IPS DF 4.7 (cell line): ENCODE data around the gene PPP4C.

ENCODE experiments used
- DNase-seq: peaks from one replicate; pipeline ENCODE4 v3.0.0-alpha.2; 2013; ENCODE audit warnings: low spot score; ENCODE audit errors: extremely low read depth

Gene PPP4C

DNA sequence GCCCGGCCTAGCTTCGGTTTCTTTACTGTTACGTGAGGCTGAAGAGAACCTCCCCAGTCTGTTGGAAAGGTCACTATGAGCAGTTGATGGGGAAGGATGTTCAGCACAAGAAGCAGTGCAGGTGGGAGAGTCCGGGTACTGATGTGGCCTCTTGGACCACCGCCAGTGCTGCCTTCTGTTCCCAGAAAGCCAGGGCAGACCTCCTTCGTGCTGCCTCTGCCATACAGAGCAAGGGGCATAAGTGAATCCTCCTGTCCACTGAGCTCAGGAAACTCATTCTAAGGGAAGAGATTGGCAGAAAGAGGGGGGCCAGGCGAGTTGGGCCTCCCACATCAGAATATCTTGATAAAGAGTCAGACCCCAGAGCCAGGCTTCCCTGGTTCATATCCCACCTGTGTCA, 3.7 kb downstream of the PPP4C start:
- DNase-seq, result no peak

DNA sequence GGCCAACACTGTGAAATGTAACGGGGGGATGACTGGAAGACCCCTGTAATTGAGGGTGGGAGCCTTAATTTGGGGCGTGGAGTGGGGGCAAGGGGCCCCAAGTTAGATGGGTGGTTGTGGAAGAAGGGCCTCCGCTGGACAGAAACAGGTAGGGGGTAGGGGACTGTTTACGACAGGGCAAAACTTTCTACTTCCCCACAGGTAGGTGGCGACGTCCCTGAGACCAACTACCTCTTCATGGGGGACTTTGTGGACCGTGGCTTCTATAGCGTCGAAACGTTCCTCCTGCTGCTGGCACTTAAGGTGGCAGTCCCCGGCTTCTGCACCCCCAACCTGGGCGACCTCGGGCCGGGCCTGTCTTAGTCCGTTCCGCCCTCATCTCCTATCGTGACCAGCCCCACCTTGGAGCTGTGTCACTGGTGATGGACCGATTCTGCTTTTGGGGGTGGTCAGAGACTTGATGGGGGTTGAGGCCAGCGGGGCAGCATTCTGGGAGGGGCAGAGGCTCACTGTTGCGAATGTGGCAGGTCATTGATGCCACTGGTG, 6.8 kb downstream of the PPP4C start:
- no peak for DNase-seq

DNA sequence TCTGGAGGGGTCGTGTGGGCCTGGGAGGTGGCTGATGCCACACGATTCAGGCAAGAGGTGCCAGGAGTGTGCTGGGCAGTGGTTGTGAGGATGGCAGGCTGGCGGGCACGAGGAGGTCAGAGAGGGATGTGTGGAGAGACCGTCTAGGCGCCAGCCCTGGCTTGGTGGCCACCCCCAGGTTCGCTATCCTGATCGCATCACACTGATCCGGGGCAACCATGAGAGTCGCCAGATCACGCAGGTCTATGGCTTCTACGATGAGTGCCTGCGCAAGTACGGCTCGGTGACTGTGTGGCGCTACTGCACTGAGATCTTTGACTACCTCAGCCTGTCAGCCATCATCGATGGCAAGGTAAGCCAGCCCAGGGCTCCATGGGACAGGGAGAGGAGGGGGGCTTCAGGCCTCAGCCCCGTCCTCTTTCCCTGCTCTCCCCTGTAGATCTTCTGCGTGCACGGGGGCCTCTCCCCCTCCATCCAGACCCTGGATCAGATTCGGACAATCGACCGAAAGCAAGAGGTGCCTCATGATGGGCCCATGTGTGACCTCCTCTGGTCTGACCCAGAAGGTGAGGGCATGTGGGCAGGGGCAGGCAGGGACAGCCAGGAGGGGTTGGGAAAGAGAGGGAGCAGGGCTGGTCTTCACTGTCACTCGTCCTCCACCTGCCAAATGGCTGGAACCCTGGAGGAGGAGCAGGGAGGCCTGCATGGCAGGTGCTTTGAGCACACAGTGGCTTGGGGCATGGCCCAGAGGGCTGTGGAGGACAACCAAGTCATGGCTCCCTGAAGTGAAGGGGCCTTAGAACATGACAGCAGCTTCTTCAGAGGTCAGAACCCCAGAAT, 7.6 kb downstream of the PPP4C start:
- no peak for DNase-seq

DNA sequence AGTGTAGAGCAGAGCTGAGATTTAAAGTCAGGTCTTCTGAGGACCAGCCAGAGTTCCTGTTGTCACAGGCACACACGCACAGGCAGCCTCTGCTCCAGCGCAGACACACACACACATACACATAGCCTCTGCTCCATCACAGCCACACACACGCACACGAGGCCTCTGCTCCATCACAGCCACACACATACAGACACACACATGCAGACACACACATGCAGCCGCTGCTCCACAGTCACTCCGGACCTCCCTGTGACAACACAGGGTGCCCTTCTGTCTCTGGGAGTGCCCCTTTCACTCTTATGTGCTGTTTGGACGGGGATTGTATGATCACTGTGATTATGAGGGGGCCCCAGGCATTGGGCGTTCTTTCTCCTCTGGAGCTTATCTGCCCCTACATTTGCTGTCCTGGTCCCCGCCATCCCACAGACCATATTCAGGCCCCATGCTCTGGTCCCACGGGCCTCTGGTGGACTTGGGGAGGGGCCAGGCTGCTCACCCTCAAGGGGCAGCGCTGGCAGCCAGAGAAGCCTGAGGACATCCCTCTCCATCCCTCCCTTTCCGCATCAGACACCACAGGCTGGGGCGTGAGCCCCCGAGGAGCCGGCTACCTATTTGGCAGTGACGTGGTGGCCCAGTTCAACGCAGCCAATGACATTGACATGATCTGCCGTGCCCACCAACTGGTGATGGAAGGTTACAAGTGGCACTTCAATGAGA, 8.5 kb downstream of the PPP4C start:
- DNase-seq, result no peak

DNA sequence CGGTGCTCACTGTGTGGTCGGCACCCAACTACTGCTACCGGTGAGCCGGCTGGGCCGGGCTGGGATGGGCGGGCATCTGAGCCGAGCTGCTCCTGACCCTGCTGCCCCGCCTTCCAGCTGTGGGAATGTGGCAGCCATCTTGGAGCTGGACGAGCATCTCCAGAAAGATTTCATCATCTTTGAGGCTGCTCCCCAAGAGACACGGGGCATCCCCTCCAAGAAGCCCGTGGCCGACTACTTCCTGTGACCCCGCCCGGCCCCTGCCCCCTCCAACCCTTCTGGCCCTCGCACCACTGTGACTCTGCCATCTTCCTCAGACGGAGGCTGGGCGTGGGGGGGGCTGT, 9.0 kb downstream of the PPP4C start:
- no peak for DNase-seq

DNA sequence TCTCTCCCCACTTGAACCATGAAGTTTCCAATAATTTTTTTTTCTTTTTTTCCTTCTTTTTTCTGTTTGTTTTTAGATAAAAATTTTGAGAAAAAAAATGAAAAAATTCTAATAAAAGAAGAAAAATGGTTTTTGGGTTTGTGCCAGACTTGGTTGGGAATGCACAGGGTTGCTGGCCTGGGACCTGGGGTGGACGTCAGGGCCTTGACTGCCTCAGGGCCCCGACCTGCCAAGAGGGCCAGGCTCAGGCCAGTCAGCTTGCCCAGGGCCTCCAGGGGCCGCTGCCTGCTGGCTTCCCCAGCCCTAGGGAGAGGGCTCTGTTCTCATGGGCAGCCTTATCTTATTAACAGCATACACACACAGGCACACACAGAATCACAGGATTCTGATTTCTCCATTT, 9.5 kb downstream of the PPP4C start:
- no peak for DNase-seq

DNA sequence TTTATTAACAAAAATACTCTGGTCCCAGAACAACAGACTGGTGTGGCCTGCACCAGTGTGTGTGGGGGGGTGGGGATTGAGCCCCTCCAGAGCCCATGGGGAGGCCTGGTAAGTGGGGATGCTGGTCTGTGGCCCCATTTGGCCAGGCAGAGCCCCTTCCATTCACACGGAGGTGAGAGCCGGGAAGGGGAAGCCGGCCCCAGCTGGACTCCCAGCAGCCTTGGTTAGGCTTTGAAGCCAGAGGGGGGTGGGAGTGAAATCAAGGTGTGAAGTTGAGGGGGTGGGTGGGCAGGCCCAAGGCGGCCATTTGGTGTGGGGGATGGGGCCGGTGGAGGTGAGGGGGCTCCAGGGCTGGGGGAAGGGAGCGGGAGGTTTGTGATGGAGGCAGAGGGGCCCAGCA, 10.0 kb downstream of the PPP4C start:
- DNase-seq, result no peak

DNA sequence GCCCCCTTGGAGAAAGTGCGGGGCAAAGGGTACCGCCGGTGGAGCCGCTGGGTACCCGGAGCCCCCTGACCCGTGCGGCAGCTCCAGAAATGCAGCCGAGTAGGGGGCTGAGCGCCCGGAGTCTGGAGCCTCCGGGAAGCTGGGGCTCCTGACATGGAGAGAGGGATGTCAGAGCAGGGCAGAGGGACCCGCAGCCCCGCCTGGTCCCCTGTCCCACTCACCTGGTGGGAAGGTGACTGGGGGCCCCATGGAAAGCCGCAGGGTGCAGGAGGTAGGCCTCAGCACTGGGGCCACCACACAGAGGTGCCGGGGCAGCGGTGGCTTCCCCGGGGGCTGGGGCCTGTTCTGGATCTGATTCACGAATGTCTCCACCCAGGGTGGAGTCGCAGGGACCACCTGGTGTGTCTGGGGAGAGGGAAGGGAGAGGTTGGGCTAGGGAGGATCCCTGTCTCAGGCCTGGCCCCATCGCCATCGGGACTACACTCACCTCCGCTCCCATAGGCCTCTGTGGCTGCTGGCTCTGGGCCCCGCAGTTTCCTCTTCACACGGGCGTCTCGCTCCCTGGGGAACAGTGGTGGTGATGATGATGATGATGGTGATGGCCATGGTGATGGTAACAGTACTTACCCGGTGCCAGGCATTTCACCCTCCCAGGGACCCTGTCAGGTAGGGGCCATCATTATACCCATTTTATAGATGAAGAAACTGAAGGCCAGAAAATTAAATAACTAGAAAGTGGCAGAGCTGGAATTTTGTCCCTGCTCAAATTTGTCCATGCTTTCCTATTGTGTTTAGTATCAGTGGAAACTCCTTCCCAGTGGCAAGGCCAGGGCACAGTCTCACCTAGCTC, 10.7 kb downstream of the PPP4C start:
- DNase-seq, result no peak

DNA sequence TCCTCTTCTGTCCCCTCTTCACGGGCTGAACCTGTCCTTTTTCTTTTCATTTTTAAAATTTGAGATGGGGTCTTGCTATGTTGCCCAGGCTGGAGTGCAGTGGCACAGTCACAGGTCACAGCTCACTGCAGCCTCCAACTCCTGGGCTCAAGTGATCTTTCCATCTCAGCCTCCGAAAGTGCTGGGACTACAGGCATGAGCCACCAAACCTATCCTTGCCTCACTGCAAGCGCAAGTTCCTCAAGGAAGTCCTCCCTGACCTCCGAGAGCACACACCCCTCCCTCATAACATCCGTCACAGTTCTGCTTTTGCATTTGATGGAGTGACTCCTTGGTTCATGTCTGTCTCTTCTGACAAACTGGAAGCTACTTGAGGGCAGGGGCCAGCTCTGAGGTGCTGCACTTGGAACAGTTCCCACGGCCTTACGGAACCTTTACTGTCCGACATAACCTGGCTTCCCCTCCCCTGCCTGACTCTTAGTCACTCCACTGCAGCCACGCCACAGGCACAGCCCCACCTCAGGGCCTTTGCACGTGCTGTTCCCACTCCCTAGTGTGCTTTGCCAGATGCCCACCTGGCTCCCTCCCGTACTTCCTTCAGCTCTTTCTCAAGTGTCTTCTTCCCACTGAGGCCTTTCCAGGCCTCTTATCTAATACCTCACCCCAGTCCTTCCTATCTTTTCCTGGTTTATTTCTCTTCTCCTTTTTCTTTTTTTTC, 11.5 kb downstream of the PPP4C start:
- DNase-seq, result no peak

DNA sequence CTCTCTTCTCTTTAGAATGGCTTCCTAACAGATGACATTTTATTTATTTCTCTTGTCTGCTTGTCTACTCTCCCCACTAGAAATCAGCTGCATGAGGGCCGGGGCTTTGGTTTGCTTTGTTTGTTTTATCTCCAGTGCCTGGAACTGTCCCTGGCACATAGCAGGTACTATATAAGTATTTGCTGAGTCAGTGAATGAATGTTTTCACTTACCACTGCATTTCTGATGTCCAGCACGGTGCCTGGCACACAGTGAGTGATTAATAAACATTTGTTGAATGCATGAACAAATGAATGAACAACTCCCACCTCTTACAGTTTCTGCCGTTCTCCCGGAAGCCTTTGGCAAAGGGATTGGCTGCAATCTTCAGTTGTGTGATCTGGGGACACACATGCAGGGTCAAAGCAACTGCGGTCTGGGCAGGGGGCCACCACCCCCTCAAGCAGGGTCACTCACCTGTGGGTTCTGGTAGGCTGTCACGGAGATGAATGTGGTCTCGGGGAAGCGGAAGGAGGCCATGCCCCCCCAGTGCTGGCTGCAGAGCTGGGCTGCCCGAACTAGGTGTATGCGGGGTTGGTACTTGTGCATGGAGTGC, 12.5 kb downstream of the PPP4C start:
- DNase-seq, result no peak

DNA sequence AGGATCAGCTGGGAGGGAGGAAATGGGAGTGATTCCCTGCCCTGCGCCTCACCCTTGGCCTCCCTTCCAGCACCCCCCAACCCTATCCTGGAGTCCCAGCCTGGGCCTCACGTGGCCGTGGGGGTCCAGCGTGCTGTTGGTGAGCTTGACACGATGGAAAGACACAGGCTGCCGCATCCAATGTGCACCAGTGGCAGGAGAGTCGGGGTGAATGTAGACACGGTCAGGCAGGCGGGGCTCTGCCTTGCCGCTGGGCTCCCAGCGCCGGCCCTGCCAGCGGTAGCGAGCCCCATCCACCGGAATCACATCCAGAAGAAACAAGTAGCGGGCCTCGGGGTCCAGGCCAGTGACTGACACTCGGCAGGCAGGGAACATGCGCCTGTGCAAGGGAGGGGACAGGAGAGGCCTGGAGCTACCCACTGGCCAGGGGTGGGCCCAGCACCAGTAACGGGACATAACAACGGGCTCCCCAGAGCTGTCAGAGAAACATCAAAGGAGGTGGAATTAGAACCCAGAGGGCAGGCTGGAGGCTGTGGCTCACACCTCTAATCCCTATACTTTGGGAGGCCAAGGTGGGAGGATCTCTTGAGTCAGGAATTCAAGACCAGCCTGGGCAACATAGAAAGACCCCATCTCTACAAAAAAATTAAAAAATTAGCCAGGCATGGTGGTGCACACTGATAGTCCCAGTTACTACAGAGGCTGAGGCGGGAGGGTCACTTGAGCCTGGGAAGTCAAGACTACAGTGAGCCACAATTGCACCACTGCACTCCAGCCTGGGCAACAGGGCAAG, 13.2 kb downstream of the PPP4C start:
- DNase-seq, result no peak

DNA sequence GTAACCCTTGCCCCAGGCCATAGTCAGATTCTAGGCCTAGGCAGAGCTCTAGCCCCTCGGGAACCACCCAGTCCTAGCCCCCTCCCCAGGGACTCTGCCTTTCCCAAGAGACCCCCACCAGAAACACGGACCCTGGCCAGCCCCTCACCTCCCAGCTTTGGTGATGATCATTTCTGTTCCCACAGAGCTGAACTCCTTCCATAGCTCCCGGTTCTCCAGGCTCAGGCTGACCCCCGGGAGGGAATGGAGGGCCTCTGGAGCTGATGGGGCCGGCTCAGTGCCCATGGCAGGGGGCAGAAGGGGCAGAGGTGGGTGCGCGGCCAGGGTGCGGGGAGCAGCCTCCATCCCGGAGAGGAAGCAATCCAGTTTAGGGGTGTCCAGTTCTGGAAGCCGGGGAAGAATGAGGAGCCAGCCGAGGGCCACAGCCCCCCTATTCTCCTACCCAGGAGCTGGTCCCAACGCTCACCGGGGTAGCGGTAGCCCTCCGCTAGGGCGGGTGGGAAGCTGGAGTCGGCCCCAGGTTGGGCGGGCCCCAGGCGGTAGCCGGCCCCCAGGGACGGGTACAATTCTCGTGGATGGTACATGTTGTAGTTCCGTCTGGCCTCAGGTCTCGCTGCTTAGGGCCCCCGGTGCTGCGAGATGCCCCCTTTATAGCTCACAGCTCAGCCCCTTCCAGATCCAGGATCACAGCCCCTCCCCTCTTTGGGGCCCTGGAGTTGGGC, 15.0 kb downstream of the PPP4C start:
- no peak for DNase-seq

DNA sequence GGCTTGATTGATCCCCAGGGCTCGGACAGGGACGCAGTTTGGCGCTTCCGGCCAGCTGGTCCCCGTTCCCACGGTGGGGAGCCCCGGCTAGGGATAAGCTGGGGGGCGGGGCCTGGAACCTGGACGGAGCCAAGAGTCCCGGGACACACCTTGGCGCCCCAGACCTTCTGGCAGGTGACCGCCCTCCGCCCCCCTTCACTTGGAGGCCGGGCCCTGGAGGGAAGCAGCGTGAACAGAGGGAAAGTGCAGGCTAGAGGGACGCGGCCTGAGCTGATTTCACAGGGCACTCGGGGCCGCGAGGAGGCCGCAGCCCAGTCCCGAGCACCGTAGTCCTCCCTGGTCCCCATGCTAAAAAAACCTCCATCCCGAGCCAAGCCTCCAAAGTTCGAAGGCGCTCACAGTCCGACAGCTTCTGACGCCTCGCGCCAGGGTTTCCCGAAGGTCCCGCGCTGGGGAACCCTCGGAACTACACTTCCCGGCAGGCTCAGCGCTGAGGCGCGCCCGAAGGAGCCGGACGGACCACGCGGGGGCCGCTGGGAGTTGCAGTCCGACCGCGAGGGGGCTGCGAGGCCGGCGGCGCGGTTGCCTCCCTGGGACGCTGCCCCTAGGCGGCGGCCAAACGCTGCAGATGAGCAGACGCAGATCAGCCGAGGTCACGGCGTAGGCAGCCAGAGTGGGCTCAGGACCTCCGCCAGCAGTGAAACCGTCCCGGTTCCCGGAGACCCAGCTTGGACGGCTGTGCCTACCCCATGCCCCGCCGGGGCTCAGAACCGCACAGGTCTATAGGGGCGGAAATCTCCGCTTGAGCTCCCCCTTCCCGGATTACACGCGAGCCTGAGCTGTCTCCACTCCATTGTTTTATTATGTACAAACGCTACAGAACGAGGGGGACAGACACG, 15.9 kb downstream of the PPP4C start, which contains the start of gene TBX6:
TSS of gene TBX6 (minus strand) at position 451 of the 899 bp plus-strand sequence. CDS start 731 bp downstream, outside the sequence.
- DNase-seq, result no peak

DNA sequence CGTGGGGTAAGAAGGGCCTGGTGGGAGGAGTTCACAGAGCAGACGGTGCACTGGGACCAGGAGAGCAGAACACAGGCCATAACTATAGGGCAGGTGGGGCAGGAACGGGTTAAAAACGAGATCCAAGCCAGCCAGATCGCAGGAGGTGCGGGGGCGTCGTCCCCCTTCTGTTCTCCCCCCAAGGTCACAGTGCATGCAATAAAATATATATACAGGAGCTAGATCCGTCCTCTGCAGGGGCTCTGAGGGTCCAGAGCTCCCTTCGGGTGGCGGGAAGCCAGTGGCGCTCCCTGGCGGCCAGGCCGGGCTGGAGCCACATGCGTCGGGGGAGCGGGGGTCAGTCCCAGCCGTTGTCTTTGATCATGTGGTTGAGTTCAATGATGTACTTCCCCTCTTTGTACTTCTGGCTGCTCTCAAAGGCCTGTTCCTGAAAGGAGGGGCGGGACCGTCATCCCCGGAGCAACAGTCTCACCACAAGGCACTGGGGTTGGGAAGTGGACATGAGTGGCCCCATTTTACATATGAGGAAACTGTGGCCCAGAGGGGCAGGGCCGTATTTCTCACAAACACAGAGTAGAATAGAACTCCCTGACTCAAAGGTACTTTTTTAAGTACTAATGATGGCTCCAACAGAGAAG, 16.7 kb downstream of the PPP4C start:
- no peak for DNase-seq

DNA sequence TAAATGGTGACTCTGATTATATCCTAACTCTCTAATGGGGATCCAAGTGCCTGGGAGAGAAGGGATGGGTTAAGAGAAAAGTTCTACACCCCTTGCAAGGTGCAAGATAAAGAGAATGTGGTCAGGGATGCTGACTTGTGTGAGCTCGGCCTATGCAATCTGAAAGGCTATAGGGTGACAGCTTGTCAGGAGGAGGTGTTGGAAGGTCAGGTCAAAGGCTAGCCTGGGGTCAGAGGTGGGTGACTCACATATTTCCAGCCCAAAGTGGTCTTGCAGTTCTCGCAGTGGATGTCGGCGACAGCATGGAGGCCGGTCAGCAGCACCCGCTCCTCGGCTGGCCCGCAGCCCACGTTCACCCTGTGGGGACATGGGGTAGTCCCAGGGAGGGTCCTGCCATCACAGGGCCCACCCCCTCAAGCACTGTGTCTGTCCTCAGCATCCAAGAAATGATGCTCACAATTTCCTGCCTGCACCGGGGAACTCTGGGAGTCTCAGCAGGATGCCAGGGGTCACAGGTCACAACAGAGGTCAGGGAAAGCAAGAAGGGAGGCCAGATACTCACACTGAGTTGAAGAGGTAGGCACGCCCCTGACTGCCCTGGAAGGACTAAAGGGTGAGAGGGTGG, 18.9 kb downstream of the PPP4C start:
- DNase-seq, result no peak

DNA sequence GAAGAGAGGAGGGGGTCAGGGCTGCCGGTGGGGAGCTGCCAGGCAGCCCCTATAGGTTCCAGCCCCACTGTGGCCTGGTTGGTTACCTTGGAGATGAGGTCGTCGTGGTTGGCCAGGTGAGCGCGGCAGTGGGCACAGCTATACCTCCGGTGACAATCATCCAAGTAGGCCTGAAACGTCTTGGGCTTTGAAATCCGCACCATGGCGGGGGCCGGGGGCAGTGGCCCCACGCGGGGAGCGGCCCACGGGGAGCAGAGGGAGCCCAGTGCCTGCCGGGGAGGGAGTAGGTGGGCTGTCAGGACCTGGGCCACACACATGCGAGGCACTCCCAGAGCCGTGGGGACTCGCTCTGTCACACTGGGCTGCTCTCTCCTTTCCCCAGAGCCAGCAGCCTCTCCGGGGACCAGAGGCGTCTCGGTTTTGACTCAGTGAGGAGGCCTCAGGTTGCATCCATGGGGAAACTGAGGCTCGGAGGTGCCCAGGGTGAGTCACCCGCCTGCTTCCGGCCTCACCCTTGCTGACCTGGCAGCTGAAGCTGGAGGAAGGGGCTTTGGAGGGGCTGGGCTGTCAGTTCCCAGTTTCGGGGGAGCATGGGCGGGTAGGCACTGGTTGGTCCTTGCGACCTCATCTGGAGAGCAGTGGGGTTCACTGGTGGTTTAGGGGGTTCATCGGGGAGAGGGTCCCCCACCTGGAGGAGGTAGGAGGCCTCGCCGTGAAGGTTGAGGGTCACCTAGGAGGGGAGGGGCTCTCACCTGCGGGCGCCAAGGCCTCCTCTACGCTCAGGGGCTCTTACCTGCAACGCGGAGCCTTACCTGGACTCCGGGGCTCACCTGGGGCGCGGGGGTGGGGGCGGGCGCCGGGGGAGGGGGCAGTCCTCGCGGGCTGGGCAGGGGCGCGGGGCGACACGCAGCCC, 19.6 kb downstream of the PPP4C start:
- no peak for DNase-seq
